Measurements from ENCODE around the gene CPLX3. TPM values are rescaled to one million over a fixed set of nuclear protein-coding genes. Genes with fewer than 3 reads are reported as not detected.
A peak's percentile ranks its signal among the peaks of the same experiment; 100 is the strongest.
"Not testable (repeated sequence)": the region's sequence is repeated elsewhere in the genome, so short reads cannot be mapped to it uniquely, and the experiment has no call there.

Gene CPLX3
- total RNA-seq, 4 donors from 2014 or later = not detected

DNA sequence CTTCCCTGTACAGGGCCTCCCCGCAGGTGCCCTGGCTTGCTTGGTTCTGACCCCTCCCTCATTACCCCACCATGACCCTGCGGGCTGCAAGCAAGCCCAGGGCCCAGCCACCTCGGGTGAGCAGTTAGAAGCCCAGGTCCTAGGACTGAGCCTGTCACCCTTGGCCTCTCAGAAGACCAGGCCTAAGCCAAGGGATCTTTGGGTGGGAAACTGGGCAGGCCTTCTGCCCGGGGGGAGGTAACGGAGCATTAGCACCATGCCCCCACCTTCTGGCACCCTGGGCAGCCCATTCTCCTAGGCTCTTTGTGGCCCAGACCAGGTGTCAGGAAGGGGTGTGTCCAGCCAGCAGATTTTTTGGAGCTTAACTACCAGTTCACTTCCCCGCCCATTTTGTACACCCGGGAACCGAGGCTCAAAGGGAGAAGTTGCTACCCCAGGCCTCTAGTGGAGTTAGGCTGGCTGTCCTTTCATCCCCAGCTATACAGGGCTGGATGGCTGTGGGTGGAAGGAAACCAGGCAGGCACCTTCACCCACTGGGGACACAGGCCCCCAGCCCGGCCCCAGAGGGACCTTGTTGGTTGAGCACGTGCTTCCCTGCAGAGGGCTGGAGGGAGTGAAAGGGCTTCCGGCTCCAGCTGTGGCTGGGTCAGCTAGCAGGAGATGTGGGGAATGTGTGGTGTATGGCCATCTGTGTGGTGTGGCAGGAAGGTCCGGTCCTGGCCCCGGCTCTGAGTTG, 43.2 kb upstream of the CPLX3 start:
- Histone ChIP-seq H3K36me3 (no peaks in the 10 kb centered on the region), H3K27ac (peak overlapping the region; percentile 60 to 91 (median 88)), H3K4me3 (peak overlapping the region; percentile 76 to 93 (median 86)), H3K4me1 (peaks cover 0 to 81% (median 72%) of the 10 kb centered on the region in 4 donors), H3K27me3 (no peaks in the 10 kb centered on the region), H3K9me3 (no peaks in the 10 kb centered on the region)
- no peak for TF ChIP-seq EP300 (IDR thresholded peaks at IDR 0.05)
- no peak for TF ChIP-seq POLR2A (IDR thresholded peaks at IDR 0.05)
- peak in 1 of 5 experiments; percentile 9 for TF ChIP-seq CTCF (IDR thresholded peaks at IDR 0.05)
- WGBS, 2 donors = 5% methylated on average over 12 to 13 of the region's 13 CpGs
- no peak for DNase-seq (ENCODE audit: low spot score in 2 of 2)

DNA sequence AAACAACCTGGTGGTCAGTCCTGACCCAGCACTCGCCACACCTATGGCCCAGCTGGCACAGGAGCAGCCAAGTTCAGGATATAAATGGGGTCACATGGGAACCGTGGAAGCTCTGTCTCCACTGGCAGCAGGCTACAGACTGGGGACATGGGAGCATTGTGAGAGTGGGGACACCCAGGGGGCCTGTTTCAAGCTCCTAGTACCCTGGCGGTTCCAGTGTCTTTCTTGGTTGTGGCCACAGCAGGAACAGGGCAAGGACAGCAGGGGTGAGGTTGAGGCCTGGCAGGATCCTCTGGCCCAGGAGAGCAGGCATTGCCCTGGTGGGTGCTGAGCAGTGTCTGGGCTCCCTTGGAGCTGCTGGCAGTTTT, 42.6 kb upstream of the CPLX3 start:
- Histone ChIP-seq H3K36me3 (no peaks in the 10 kb centered on the region), H3K4me3 (peak overlapping the region; percentile 76 to 93 (median 86)), H3K4me1 (peaks cover 0 to 83% (median 77%) of the 10 kb centered on the region in 4 donors), H3K9me3 (no peaks in the 10 kb centered on the region), H3K27ac (peak overlapping the region in 3 of 4 donors; percentile 88 to 91 (median 88)), H3K27me3 (no peaks in the 10 kb centered on the region)
- TF ChIP-seq EP300 (IDR thresholded peaks at IDR 0.05) = no peak
- no peak for TF ChIP-seq CTCF (IDR thresholded peaks at IDR 0.05)
- DNase-seq (ENCODE audit: low spot score in 2 of 2) = no peak
- 27 to 54% methylated on average over 2 of the region's 3 CpGs for WGBS, 2 donors

DNA sequence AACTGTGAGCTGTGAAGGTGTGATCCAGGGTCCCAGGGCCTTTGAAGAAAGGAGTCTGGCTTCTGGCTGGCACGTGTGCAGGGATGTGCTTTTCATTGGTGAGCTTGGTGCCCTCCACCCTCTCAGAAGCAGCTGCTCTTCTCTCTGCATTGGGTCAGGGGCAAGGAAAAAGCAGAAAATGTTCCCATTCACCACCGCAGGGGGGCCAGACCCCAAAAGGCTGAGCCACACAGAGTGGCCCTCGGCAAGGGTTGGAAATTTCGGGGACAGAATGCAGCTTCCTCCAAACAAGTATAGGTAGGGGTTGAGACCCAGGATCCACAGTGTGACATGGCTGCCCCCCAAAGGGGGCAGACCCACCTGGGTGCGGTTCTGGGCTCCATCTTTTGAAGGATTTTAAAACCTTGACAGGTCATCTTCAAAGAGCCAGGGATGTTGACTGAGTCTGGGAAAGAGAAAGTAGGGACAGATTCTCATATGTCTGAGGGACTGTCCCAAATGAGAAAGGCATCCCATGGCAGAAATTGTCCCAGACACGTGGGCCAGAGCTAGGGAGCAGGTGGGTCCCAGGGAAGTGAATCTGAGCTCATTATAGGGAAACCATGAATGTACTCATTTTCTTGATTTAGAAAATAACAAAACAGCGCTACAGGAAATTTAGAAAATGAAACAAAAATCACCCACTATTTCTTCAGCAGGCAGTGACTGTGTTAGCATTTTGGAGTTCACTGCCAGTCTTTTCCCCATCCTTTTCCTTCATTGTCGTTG, 41.8 kb upstream of the CPLX3 start:
- peak overlapping the region in 3 of 4 donors; percentile 88 to 91 (median 88) for H3K27ac ChIP-seq
- no peaks in the 10 kb centered on the region for H3K36me3 ChIP-seq
- H3K9me3 ChIP-seq = no peaks in the 10 kb centered on the region
- peak overlapping the region in 1 of 4 donors; percentile 93 for H3K4me3 ChIP-seq
- H3K4me1 ChIP-seq = peaks cover 0 to 91% (median 80%) of the 10 kb centered on the region in 4 donors
- no peaks in the 10 kb centered on the region for H3K27me3 ChIP-seq
- no peak for TF ChIP-seq POLR2A (IDR thresholded peaks at IDR 0.05)
- TF ChIP-seq CTCF (IDR thresholded peaks at IDR 0.05) = no peak
- no peak for TF ChIP-seq EP300 (IDR thresholded peaks at IDR 0.05)
- 57 to 73% methylated on average over 7 to 8 of the region's 8 CpGs for WGBS, 2 donors
- no peak for DNase-seq (ENCODE audit: low spot score in 2 of 2)

DNA sequence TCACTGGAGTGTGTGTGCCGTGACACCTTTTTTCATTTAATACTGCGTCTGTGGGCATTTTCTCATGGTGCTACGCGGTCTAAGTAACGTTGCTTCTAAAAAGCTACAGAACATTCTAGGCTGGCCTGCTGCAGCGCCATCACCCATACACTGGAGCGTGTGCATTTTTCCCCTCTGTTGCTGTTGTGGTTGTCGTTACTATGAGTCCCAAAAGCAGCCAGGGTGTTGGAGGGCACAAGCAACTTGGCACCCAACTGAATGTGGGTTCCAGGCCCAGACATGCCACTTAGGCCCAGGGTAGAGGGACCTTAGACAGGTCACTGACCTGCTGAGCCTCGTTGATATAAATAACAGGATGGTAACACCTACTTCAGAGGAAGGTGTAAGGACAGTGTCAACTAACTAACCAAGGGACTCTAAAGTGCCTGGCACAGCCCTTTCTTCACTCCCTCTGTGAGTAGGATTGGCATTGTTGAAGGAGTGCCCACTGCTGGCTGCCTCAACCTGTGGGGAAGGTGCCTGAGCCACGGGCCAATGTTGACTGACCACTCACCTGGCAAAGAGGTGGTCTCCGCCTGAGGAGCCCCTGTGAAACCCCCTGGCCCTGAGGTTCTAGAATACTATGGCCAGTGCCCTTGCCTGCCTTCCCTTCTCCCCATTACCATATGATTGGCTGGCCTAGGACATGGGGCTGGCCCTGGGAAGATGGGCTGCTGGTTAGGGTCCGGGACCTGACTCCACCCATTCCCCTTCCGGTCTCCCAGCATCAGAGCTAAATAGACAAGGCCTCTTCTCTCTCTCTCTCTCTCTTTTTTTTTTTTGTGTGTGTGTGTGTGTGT, 41.0 kb upstream of the CPLX3 start:
- 57 to 68% methylated on average over 12 to 13 of the region's 13 CpGs for WGBS, 2 donors
- Histone ChIP-seq H3K36me3 (no peaks in the 10 kb centered on the region), H3K27me3 (no peaks in the 10 kb centered on the region), H3K27ac (peak overlapping the region in 3 of 4 donors; percentile 88 to 91 (median 88)), H3K4me3 (peak overlapping the region in 1 of 4 donors; percentile 13), H3K9me3 (no peaks in the 10 kb centered on the region), H3K4me1 (peaks cover 0 to 93% (median 84%) of the 10 kb centered on the region in 4 donors)
- no peak for DNase-seq (ENCODE audit: low spot score in 2 of 2)
- TF ChIP-seq EP300 (IDR thresholded peaks at IDR 0.05) = no peak
- TF ChIP-seq CTCF (IDR thresholded peaks at IDR 0.05) = no peak
- no peak for TF ChIP-seq POLR2A (IDR thresholded peaks at IDR 0.05)

- H3K36me3 ChIP-seq; H3K4me3 ChIP-seq; DNase-seq (ENCODE audit: low spot score in 2 of 2); H3K27me3 ChIP-seq; H3K9me3 ChIP-seq: not testable (repeated sequence)
- 78 to 83% methylated on average over 12 of the region's 12 CpGs for WGBS, 2 donors
- H3K27ac ChIP-seq = peak overlapping the region in 3 of 4 donors; percentile 82 to 88 (median 88)
- H3K4me1 ChIP-seq = peaks cover 0 to 93% (median 87%) of the 10 kb centered on the region in 4 donors
Measured at GRCh38 chr15:74786081-74786480, 40.3 kb upstream of the CPLX3 start.
